Stimulated activated CD4-positive, alpha-beta T cell treated with anti-CD3 and anti-CD28 coated beads, Interleukin-4, amount 100 ng/mL, for 1 hour (primary cell): ENCODE measurements around the gene TP53TG3C.
"Not testable (repeated sequence)": the region's sequence is repeated elsewhere in the genome, so short reads cannot be mapped to it uniquely, and the experiment has no call there.

Source experiments
- DNase-seq: peaks from one replicate; pipeline ENCODE4 v3.0.0-alpha.2; 2020

TP53TG3C gene

GRCh38 chr16:33193926-33194325 is at the start of gene TP53TG3C:
Gene TP53TG3C (plus strand): TSS chr16:33194226. CDS start chr16:33194294, 68 bp downstream.
- not testable (repeated sequence) for DNase-seq
